Gastroesophageal sphincter (tissue), 4 donors: ENCODE data around the gene HECW1. TPM values are rescaled to one million over a fixed set of nuclear protein-coding genes. Genes with fewer than 3 reads are reported as not detected.

Source experiments
- ATAC-seq: fragments of 150-250 bp; one replicate; pipeline ENCODE4 v1.9.1; 2016; ENCODE audit warnings: mild to moderate bottlenecking, moderate library complexity
- H3K27ac ChIP-seq, 4 donors: fragments of 200-600 bp; sonication (generic) in 3 of 4; 1 replicate in 3 of 4; 2 replicates in 1 of 4; pipeline ENCODE4 v1.5.1; 2016 to 2019
- H3K27me3 ChIP-seq: fragments of 200-600 bp; sonication (generic); one replicate; pipeline ENCODE4 v1.5.1; 2019
- H3K36me3 ChIP-seq, 2 donors: fragments of 200-600 bp; sonication (generic); one replicate each; pipeline ENCODE4 v1.5.1; 2019; ENCODE audit warnings: control low read depth in 1 of 2
- H3K4me1 ChIP-seq, 3 donors: fragments of 200-600 bp; sonication (generic); 1 replicate in 2 of 3; 2 replicates in 1 of 3; pipeline ENCODE4 v1.5.1; 2016 to 2019; ENCODE audit warnings: control low read depth in 2 of 3
- H3K4me3 ChIP-seq, 2 donors: fragments of 200-600 bp; sonication (generic); one replicate each; pipeline ENCODE4 v1.5.1; 2019; ENCODE audit warnings: mild to moderate bottlenecking in 1 of 2, moderate library complexity in 1 of 2
- H3K9me3 ChIP-seq, 3 donors: fragments of 200-600 bp; sonication (generic); one replicate each; pipeline ENCODE4 v1.5.1; 2017 to 2019; ENCODE audit warnings: control low read depth in 2 of 3
- EP300 ChIP-seq: sonication (generic); formaldehyde crosslinking; IDR thresholded peaks from one replicate; pipeline ENCODE4 v1.6.1; 2017; ENCODE audit warnings: antibody characterized with exemption, mild to moderate bottlenecking
- POLR2A ChIP-seq, 2 donors: fragments of 450-650 bp; IDR thresholded peaks; one replicate each; pipeline ENCODE4 v1.6.1; 2017; ENCODE audit warnings: antibody characterized with exemption in 2 of 2, mild to moderate bottlenecking in 2 of 2, moderate library complexity in 1 of 2
- POLR2AphosphoS5 ChIP-seq: sonication (generic); formaldehyde crosslinking; IDR thresholded peaks from one replicate; pipeline ENCODE4 v1.6.1; 2017; ENCODE audit warnings: antibody characterized with exemption
- WGBS, 2 donors: methylation state at CpG; one replicate each; pipeline ENCODE4 v1.1.5; 2018; ENCODE audit warnings: low coverage in 1 of 2; 5-methylcytosine and 5-hydroxymethylcytosine counted together
- total RNA-seq, 4 donors: library from RNA; depleted of rRNA; stranded (reverse); fragments of >200 nt; gene quantifications; one replicate each; pipeline ENCODE4 v1.1.0, GENCODE V29; 2016
- TF ChIP-seq, protein P1 (sequence below), 4 experiments: fragments of 200-600 bp in 2 of 4; fragments of 450-650 bp in 2 of 4; sonication (generic) in 1 of 4; IDR thresholded peaks; one replicate each; pipeline ENCODE4 v1.5.1; 2017 to 2019; ENCODE audit warnings: antibody characterized with exemption in 4 of 4, mild to moderate bottlenecking in 2 of 4, moderate library complexity in 2 of 4

HECW1 gene
- total RNA-seq, 4 donors from 2014 or later, result 0.04 to 0.31 (median 0.13) TPM; not detected in 1

GRCh38 chr7:43528576-43529354 is 416.3 kb downstream of the HECW1 start:
- H3K4me3 ChIP-seq, result no peak overlapping the region
- peaks cover 0 to 2% (median 0%) of the 10 kb centered on the region in 3 donors for H3K4me1 ChIP-seq
- TF ChIP-seq, protein P1, sequence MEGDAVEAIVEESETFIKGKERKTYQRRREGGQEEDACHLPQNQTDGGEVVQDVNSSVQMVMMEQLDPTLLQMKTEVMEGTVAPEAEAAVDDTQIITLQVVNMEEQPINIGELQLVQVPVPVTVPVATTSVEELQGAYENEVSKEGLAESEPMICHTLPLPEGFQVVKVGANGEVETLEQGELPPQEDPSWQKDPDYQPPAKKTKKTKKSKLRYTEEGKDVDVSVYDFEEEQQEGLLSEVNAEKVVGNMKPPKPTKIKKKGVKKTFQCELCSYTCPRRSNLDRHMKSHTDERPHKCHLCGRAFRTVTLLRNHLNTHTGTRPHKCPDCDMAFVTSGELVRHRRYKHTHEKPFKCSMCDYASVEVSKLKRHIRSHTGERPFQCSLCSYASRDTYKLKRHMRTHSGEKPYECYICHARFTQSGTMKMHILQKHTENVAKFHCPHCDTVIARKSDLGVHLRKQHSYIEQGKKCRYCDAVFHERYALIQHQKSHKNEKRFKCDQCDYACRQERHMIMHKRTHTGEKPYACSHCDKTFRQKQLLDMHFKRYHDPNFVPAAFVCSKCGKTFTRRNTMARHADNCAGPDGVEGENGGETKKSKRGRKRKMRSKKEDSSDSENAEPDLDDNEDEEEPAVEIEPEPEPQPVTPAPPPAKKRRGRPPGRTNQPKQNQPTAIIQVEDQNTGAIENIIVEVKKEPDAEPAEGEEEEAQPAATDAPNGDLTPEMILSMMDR (IDR thresholded peaks at IDR 0.05), result no peak
- TF ChIP-seq POLR2AphosphoS5 (no peak), POLR2A (IDR thresholded peaks at IDR 0.05) (no peak), EP300 (no peak)
- H3K9me3 ChIP-seq, result no peaks in the 10 kb centered on the region
- no peaks in the 10 kb centered on the region for H3K27me3 ChIP-seq
- no peak for ATAC-seq
- no peak overlapping the region for H3K27ac ChIP-seq
- 81 to 94% methylated on average over 9 to 10 of the region's 10 CpGs for WGBS, 2 donors
- no peaks in the 10 kb centered on the region for H3K36me3 ChIP-seq

GRCh38 chr7:43530553-43531410 is 418.3 kb downstream of the HECW1 start:
- no peak overlapping the region for H3K4me3 ChIP-seq
- no peak for ATAC-seq
- no peak for TF ChIP-seq EP300
- TF ChIP-seq, protein P1 (IDR thresholded peaks at IDR 0.05), result no peak
- TF ChIP-seq POLR2A (IDR thresholded peaks at IDR 0.05), result no peak
- TF ChIP-seq POLR2AphosphoS5, result no peak
- H3K4me1 ChIP-seq, result peaks cover 0 to 10% (median 0%) of the 10 kb centered on the region in 3 donors
- no peaks in the 10 kb centered on the region for H3K9me3 ChIP-seq
- H3K27ac ChIP-seq, result no peak overlapping the region
- WGBS, 2 donors, result 71 to 76% methylated on average over 3 to 6 of the region's 6 CpGs
- H3K36me3 ChIP-seq, result no peaks in the 10 kb centered on the region
- H3K27me3 ChIP-seq, result no peaks in the 10 kb centered on the region

DNA sequence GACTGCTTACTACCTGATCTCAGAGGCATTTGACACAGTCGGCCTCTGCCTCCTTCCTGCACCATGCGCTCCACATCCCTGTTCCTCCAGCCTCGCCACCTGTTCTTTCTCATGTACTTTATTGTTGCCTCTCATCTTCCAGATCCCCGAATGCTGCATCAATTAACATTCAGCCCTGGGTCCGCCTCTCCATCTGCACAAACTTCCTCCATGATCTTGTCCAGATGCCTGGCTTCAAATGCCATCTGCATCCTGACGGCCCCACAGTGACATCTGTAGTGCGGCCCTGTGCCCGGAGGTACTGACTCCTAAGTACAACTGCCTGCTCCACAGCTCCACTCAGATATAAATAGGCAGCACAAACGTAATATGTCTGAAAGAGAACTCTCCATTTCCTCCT is 419.3 kb downstream of the HECW1 start:
- WGBS, 2 donors, result 63 to 76% methylated on average over 6 to 9 of the region's 9 CpGs
- no peak for ATAC-seq
- Histone ChIP-seq H3K9me3 (no peaks in the 10 kb centered on the region), H3K36me3 (no peaks in the 10 kb centered on the region), H3K27me3 (no peaks in the 10 kb centered on the region), H3K4me3 (no peak overlapping the region), H3K27ac (no peak overlapping the region), H3K4me1 (peaks cover 0 to 10% (median 0%) of the 10 kb centered on the region in 3 donors)
- TF ChIP-seq EP300 (no peak), POLR2AphosphoS5 (no peak), POLR2A (IDR thresholded peaks at IDR 0.05) (no peak)
- TF ChIP-seq, protein P1 (IDR thresholded peaks at IDR 0.05), result no peak

DNA sequence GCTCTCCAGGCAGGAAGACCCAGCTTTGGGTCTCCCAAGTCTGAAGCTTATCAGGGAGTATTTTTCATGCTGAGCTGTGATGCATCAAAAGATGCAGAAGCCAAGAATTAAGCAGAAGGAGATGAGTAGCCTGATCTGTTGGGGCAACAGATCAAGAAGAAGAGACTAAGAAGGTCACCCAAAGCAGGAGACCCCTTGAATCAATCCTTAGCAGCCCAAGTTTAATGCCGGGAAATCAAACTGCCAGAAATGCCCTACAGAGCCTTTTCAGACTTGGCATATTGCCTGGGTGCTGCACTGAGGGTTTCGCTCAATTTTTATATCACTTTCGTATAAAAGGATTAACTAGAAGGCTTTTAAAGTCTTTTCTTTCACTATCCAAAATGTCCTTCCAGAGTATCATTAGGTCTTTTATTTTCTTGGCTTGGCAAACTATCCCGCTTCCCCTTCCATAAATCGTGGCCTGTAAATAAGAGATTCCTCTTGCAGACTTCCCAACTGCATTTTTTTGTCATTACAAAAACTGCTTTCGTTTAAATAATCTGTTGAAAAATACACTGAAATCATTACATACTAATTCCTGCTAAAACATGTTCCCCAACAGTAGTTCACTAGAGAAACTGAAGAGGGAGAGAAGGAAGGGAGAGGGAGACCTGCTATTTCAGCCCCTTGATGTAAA is 421.5 kb downstream of the HECW1 start:
- no peak for TF ChIP-seq POLR2A (IDR thresholded peaks at IDR 0.05)

DNA sequence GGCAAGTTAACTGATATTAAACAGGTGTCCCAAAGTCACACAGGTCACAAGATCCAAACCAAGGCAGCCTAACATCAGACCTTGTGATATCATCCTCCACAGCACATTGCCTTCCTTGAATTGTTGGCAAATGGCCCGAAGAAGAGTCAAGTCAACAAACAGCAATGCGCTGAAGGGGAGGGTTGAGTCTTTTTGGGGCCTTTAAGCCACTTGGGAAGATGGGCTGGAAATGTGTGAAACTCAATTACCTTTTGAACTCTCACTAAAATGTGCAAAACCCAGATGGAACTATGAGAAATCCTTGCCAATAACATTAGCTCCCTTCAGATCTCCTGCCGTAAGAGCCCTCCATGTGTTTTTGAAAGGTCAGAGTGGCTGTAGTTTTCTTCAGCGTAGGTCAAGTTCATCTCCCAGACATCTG is 422.6 kb downstream of the HECW1 start:
- H3K27ac ChIP-seq, result no peak overlapping the region
- TF ChIP-seq POLR2AphosphoS5 (no peak), EP300 (no peak), POLR2A (IDR thresholded peaks at IDR 0.05) (no peak)
- TF ChIP-seq, protein P1 (IDR thresholded peaks at IDR 0.05), result no peak

More for the DNA sequence above, 421.5 kb downstream of the HECW1 start:
- no peaks in the 10 kb centered on the region for H3K9me3 ChIP-seq
- no peaks in the 10 kb centered on the region for H3K27me3 ChIP-seq
- no peak for ATAC-seq
- peaks cover 0 to 10% (median 0%) of the 10 kb centered on the region in 3 donors for H3K4me1 ChIP-seq
- no peaks in the 10 kb centered on the region for H3K36me3 ChIP-seq
- no peak overlapping the region for H3K4me3 ChIP-seq
- 21 to 22% methylated on average over 6 of the region's 6 CpGs for WGBS, 2 donors
- H3K27ac ChIP-seq, result no peak overlapping the region

More for the DNA sequence above, 422.6 kb downstream of the HECW1 start:
- H3K9me3 ChIP-seq, result no peaks in the 10 kb centered on the region
- peak; percentile 27 for ATAC-seq
- no peaks in the 10 kb centered on the region for H3K36me3 ChIP-seq
- peaks cover 0 to 10% (median 0%) of the 10 kb centered on the region in 3 donors for H3K4me1 ChIP-seq
- H3K27me3 ChIP-seq, result no peaks in the 10 kb centered on the region
- 88% methylated on average over 4 of the region's 4 CpGs; no CpG with 5 or more reads in 1 of the 2 donors for WGBS, 2 donors
- no peak overlapping the region for H3K4me3 ChIP-seq
